Measurements from ENCODE around the gene RPS3. TPM values are rescaled to one million over a fixed set of nuclear protein-coding genes. Genes with fewer than 3 reads are reported as not detected.
"Not testable (repeated sequence)": the region's sequence is repeated elsewhere in the genome, so short reads cannot be mapped to it uniquely, and the experiment has no call there.

Gene RPS3
- total RNA-seq: 961 TPM
- polyA plus RNA-seq: 2,414 TPM

DNA sequence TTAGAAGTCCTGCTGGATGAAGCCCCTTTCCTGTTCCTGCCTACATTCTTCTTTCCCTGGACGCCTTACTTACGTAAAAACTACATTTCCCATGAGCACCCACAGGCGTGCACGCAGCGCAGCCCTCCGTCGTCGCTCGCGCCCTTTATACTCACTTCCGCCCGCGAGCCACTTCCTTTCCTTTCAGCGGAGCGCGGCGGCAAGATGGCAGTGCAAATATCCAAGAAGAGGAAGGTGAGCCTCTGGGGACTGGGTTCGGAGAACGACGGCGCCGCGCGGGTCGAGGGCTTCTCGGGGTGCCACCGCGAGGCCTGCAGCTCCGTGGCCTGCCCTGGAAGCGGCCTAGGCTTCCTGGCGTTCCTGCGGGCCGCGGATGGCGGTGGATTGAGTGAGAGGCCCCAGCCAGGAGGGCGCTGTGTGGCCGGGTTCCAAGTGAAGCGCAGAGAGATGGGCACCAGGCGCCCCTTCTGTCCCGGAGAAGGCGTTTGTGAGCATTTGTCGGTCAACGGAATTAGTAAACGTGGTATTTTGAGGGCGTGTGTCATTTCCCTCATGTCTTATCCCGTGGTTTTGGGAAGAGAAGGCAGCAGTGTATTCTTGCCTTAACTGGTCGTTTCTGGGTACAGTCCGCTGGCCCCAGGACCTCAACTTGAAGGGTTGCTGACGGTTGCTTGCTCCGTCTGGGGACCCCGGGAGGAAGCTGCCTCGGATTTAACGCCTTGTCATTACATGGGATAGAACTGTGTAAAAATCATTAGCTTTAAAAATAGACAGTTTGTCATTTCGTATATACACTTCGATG, at the start of gene RPS3:
TSS of gene RPS3 (plus strand) at position 175 of the 802 bp plus-strand sequence. CDS start at position 205, 30 bp downstream.
- WGBS: under 1% methylated on average over 55 of the region's 55 CpGs
- Histone ChIP-seq H3K36me3 (ENCODE audit: insufficient read depth) (peaks cover 2% of the 10 kb centered on the region), H3K27ac (ENCODE audit: low read depth) (peak within 1 kb of the TSS; percentile 92), H3K4me1 (ENCODE audit: insufficient read depth) (peaks cover 1% of the 10 kb centered on the region), H3K4me3 (ENCODE audit: low read depth, low read length) (peak within 1 kb of the TSS; percentile 61)
- peak; percentile 90 for DNase-seq (ENCODE audit: extremely low spot score)

DNA sequence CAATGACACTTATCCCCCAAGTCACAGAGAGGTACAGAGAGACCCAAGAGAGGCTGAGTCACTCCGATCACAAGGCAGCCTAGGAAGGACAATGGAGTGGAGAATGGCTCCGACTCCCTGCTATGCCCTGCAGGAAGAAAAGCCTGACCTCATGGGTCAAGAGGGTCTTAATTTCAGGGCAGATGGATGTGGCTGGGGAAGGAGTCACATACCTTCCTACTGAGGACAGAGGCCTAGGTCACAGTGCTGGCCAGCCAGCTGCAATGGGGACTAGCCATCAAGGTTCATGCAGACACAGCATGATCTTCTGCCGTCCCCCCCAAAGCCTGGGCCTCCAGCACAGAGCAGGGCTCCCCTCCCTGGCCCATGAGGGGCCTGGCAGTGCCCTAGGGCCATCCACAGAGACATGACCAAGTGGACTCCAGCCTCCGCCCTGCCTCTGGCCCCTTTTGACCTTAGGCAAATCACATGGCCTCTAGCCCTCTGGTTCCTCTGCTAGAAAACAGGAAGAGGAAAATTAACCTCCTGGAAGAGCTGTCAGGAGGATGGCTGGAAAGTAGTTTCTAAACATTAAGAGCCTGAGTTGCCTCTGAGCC, 49.7 kb upstream of the RPS3 start:
- Histone ChIP-seq H3K4me1 (ENCODE audit: insufficient read depth) (no peaks in the 10 kb centered on the region), H3K36me3 (ENCODE audit: insufficient read depth) (no peaks in the 10 kb centered on the region), H3K27ac (ENCODE audit: low read depth) (peak overlapping the region; percentile 19), H3K4me3 (ENCODE audit: low read depth, low read length) (no peak overlapping the region)
- WGBS: 78% methylated on average over 4 of the region's 4 CpGs
- DNase-seq (ENCODE audit: extremely low spot score): no peak

DNA sequence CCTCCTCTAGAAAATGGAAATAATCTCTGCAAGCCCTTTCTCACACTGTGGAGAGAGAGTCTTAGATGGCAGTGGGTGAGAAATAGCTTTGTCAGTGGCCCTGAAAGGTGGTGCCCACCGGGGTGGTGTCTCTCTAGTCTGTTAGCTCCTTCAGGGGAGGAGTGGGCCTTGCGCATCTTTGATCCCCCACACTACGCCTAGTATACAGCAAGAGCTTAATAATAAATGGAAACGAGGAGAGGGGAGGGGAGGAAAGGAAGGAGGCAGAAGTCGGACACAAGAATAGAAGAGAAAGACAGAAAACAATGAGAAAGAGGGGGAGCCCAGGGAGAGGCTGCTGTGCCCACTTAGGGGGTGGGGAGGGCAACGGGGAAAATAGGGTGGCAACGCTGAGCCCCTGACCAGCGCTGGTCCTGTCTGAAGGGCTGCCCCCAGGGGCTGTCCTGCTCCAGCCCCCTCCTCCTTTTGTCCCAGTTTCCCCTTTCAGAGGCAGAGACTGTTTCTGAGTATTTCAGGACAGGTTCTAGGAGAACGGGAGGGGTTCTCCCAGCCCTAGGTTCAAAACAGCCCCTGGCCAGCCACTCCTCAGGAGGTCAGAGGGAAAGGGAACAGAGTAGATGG, 49.1 kb upstream of the RPS3 start:
- WGBS: 43% methylated on average over 9 of the region's 9 CpGs
- no peak for DNase-seq (ENCODE audit: extremely low spot score)
- Histone ChIP-seq H3K4me1 (ENCODE audit: insufficient read depth) (no peaks in the 10 kb centered on the region), H3K27ac (ENCODE audit: low read depth) (peak overlapping the region; percentile 60), H3K4me3 (ENCODE audit: low read depth, low read length) (peak overlapping the region; percentile 66), H3K36me3 (ENCODE audit: insufficient read depth) (no peaks in the 10 kb centered on the region)

DNA sequence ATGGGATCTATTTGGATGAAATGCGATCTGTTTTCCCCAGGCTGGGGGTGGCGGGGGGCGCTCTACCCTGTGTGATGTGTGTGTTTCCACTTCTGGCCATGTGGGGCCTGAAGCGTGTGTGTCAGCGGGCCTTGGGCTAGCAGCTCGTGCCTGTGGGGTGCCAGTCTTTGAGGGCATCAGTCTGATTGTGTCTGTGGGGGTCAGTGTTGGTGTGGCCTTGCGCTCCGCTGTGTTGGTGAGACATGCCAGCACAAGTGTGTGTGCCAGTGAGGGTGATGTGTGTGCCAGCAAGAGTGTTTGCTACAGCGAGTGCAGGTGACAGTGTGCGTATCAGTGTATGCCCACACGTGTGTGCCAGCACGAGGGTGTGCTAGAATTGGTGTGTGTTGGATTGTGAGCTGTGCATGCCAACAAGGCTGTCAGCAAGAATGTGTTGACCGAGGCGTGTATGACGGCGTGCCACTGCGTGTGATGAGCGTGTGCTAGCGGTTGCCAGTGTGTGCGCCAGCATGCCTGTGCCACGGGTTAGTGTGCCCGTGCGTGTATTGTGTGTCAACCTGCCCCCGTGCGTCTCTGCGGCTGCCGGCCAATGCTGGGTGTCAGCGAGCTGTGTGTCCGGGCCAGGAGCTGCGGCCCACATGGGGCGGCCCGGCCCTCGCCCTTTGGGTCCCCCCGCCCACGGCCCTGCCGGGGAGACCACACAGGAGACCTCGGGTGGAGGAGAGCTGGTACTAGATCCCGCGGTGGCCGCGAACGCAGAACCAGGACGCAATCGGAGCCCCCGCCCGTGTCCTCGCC, 48.4 kb upstream of the RPS3 start:
- Histone ChIP-seq H3K27ac (ENCODE audit: low read depth) (peak overlapping the region; percentile 60), H3K4me1 (ENCODE audit: insufficient read depth) (no peaks in the 10 kb centered on the region), H3K36me3 (ENCODE audit: insufficient read depth) (no peaks in the 10 kb centered on the region), H3K4me3 (ENCODE audit: low read depth, low read length) (peak overlapping the region; percentile 66)
- 5% methylated on average over 47 of the region's 47 CpGs for WGBS
- DNase-seq (ENCODE audit: extremely low spot score): no peak

DNA sequence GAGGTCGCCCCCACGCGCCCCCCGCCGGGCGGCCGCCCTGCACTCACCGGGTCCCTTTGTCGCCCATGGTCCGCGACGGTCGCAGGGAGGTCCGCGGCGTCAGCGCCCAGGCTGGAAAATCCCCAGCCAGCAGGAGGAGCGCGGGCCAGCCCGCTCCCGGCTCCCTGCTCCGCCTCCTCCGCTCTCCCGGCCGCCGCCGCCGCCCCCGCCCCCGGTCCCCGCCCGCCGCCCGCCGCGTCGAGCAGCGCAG, 47.9 kb upstream of the RPS3 start, which contains the start of gene ARRB1:
TSS of gene ARRB1 (minus strand) at position 121 of the 250 bp plus-strand sequence. CDS start at position 67, 54 bp downstream.
- under 1% methylated on average over 38 of the region's 38 CpGs for WGBS
- H3K4me3 ChIP-seq (ENCODE audit: low read depth, low read length): peak within 1 kb of the TSS; percentile 66
- H3K4me1 ChIP-seq (ENCODE audit: insufficient read depth): no peaks in the 10 kb centered on the region
- no peak for DNase-seq (ENCODE audit: extremely low spot score)
- no peaks in the 10 kb centered on the region for H3K36me3 ChIP-seq (ENCODE audit: insufficient read depth)
- peak within 1 kb of the TSS; percentile 65 for H3K27ac ChIP-seq (ENCODE audit: low read depth)

DNA sequence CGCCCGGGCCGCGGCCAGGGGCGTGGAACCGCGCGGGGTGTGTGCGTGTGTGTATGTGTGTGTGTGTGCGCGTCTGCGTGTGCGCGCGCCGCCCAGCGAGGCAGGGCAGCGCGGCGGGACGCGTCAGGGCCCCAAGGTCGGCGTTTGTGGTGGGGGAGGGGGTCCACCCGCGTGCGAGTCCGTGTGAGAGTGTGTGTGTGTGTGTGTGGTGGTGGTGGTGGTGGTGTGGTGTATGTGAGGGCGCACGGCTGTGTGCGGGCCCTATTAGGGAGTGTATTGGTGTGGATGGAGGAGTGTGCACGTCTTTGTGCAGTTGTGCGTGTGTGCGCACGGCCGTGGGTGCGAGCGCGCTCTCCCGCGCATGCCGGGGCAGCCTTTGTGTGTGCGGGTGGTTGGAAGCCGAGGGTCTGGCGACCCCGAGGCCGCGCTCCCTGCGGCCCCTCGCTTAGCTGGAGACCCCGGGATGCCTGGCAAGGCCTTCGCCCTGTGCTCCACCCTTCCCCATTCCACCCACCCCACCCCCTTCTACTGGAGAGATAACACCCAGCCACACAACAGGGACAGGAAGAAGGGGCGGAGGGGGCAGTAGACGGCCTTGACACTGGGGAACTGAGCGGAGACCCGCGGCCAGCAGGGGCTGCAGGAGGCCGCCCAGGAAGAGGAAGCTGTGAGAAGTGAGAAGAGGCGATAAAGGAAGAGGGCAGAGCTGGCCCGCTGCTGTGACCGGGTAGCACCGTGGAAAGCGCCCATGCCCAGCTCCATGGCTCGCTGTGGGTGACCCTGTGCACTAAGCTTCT, 47.3 kb upstream of the RPS3 start:
- Histone ChIP-seq H3K4me1 (ENCODE audit: insufficient read depth) (no peaks in the 10 kb centered on the region), H3K27ac (ENCODE audit: low read depth) (peak overlapping the region; percentile 65), H3K36me3 (ENCODE audit: insufficient read depth) (no peaks in the 10 kb centered on the region), H3K4me3 (ENCODE audit: low read depth, low read length) (peak overlapping the region; percentile 66)
- WGBS: 2% methylated on average over 64 of the region's 64 CpGs
- no peak for DNase-seq (ENCODE audit: extremely low spot score)

DNA sequence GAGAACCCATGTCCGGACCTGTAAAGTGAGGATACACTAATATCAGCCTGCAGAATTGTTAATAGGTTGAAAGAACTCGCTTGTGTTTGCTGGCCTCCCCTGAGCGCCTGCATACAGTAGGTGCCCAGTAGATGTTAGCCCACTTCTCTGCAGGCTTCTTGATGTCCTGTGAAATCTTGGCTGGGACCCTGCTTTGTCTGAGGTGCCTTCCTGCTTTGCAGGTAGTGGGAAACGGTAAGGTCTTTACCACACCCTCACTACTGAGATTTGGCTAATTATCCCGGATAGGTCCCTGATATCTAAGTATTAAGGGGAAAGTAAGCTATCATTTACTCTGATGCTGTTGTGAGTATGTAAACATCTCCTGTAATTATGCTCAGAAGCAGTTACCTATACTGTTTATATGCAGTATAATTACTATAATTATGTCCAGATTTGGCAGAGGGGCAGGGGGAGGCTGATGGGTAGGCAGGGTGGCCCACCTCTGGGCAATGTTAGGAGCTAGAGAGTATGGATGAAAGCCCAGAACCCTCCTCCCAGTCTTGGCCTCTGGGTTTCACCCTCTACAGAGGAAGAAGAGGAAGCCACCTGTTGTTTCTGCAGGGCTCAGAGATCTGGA, 46.6 kb upstream of the RPS3 start:
- no peak for DNase-seq (ENCODE audit: extremely low spot score)
- Histone ChIP-seq H3K27ac (ENCODE audit: low read depth) (peak overlapping the region; percentile 65), H3K4me1 (ENCODE audit: insufficient read depth) (no peaks in the 10 kb centered on the region), H3K36me3 (ENCODE audit: insufficient read depth) (no peaks in the 10 kb centered on the region), H3K4me3 (ENCODE audit: low read depth, low read length) (peak overlapping the region; percentile 66)
- WGBS: 41% methylated on average over 5 of the region's 5 CpGs

DNA sequence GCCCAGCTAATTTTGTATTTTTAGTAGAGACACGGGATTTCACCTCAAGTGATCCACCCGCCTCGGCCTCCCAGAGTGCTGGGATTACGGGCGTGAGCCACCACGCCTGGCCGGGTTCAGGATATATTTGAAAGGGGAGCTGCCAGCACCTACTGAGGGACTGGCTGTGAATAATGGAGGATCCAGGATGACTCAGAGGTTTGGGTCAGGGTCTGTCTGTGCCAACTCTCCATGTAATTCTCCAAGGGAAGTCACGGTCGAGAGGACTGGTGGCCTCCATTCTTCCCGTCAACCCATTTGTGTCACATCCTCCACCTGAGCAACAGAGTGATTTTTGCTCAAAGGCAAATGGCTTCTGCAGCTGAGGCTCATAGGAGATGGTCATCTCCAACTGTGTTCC, 44.3 kb upstream of the RPS3 start:
- Histone ChIP-seq H3K4me3 (ENCODE audit: low read depth, low read length) (no peak overlapping the region), H3K4me1 (ENCODE audit: insufficient read depth) (no peaks in the 10 kb centered on the region), H3K27ac (ENCODE audit: low read depth) (no peak overlapping the region), H3K36me3 (ENCODE audit: insufficient read depth) (no peaks in the 10 kb centered on the region)
- 87% methylated on average over 10 of the region's 10 CpGs for WGBS
- no peak for DNase-seq (ENCODE audit: extremely low spot score)

DNA sequence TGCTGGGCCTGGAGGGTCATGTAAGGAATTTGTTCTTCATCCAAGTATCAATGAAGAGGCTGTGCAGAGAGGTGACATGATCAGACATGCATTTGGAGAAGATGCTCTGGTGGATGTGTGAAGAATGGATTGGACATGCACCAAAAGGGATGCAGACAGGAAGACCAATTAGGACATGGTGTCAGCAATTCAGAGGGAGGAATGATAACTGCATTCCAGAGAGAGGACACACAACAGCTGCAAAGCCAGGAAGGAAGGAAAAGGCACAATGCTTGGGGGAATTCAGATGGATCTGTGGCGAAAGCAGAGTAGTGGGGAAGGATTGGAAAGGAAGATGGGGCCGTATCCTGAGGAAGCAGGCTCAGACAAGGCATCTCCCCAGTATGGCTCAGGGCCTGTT, 42.7 kb upstream of the RPS3 start:
- Histone ChIP-seq H3K4me3 (ENCODE audit: low read depth, low read length) (no peak overlapping the region), H3K36me3 (ENCODE audit: insufficient read depth) (no peaks in the 10 kb centered on the region), H3K4me1 (ENCODE audit: insufficient read depth) (no peaks in the 10 kb centered on the region), H3K27ac (ENCODE audit: low read depth) (no peak overlapping the region)
- WGBS: 93% methylated on average over 2 of the region's 2 CpGs
- no peak for DNase-seq (ENCODE audit: extremely low spot score)

DNA sequence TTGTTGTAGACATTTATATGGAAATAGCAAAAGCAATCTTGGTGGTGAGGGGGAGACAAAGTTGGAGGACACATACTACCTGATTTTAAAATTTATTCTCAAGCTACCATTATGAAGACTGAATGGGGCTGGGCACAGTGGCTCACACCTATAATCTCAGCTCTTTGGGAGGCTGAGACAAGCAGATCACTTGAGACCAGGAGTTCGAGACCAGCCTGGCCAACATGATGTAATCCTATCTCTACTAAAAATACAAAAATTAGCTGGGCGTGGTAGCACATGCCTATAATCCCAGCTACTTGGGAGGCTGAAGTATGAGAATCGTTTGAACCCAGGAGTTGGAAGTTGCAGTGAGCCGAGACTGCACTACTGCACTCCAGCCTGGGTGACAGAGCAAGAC, 37.0 kb upstream of the RPS3 start:
- WGBS: 79% methylated on average over 4 of the region's 4 CpGs
- H3K36me3 ChIP-seq (ENCODE audit: insufficient read depth); DNase-seq (ENCODE audit: extremely low spot score); H3K27ac ChIP-seq (ENCODE audit: low read depth); H3K4me3 ChIP-seq (ENCODE audit: low read depth, low read length); H3K4me1 ChIP-seq (ENCODE audit: insufficient read depth): not testable (repeated sequence)

DNA sequence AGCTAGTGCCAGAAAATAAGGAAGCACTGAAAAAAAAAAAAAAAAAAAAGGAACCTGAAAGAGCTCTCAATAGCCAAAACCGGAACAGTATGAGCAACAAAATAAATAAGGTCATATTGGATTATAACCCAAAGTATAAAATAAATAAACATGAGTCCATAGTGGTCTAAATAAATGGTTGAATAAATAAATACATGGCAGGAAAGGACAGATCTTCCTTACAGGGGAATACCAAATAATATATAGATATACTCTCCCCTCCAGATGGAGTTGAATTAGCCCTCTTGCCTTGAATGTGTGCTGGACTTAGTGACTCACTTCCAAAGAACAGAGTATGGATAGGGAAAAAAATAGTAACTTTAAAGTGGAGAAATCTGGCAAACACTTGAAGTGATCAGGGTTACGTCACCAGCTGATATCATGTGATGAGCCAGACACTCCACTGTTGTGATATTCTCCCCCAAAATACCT, 33.6 kb upstream of the RPS3 start:
- Histone ChIP-seq H3K4me1 (ENCODE audit: insufficient read depth) (no peaks in the 10 kb centered on the region), H3K27ac (ENCODE audit: low read depth) (no peak overlapping the region), H3K36me3 (ENCODE audit: insufficient read depth) (no peaks in the 10 kb centered on the region), H3K4me3 (ENCODE audit: low read depth, low read length) (no peak overlapping the region)
- WGBS: 44% methylated on average over 2 of the region's 2 CpGs
- DNase-seq (ENCODE audit: extremely low spot score): no peak

DNA sequence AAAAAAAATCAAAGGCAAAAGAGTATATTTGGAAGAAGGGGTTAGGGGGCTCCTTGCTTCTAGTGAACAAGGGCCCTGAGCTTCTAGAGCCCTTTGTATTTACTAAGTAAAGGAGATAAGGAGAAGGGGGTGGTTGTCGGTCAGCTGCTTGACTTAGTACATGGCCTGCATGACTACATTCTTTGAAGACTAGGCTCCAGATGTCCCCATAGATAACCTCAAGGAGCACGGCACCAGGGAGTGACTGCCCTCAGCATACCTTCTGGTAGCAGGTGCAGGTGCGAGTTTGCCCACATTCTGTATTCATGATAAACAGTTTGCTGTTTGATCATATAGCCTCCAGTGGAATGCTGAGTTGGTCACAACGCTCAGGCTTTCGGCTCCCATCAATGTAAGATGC, 32.5 kb upstream of the RPS3 start:
- WGBS: 91% methylated on average over 5 of the region's 5 CpGs
- H3K36me3 ChIP-seq (ENCODE audit: insufficient read depth); DNase-seq (ENCODE audit: extremely low spot score); H3K27ac ChIP-seq (ENCODE audit: low read depth); H3K4me1 ChIP-seq (ENCODE audit: insufficient read depth); H3K4me3 ChIP-seq (ENCODE audit: low read depth, low read length): not testable (repeated sequence)

All from urinary bladder (tissue), 4 donors.